Ovary (tissue), 9 donors: ENCODE results near the gene CASD1. TPM values are rescaled to one million over a fixed set of nuclear protein-coding genes. Genes with fewer than 3 reads are reported as not detected.

Experiments used
- DNase-seq, 5 donors: peaks; one replicate each; pipeline ENCODE4 v3.0.0-alpha.2; 2019 to 2020
- H3K27ac ChIP-seq, 2 donors: fragments of 200-600 bp; one replicate each; pipeline versions ENCODE4 v1.5.1 to v1.8.0; 2019 to 2022
- H3K27me3 ChIP-seq: fragments of 200-600 bp; one replicate; pipeline ENCODE4 v1.8.0; 2022
- H3K36me3 ChIP-seq: fragments of 200-600 bp; sonication (generic); one replicate; pipeline ENCODE4 v1.5.1; 2019
- H3K4me1 ChIP-seq: one replicate; pipeline ENCODE4 v1.8.1; 2013; ENCODE audit warnings: mild to moderate bottlenecking, moderate library complexity; ENCODE audit not compliant: insufficient read depth
- H3K4me3 ChIP-seq: fragments of 200-600 bp; sonication (generic); one replicate; pipeline ENCODE4 v1.5.1; 2017
- H3K9me3 ChIP-seq, 2 donors: fragments of 200-600 bp in 1 of 2; sonication (generic) in 1 of 2; one replicate each; pipeline versions ENCODE4 v1.5.1 to v1.8.1; 2013 to 2019; ENCODE audit warnings: mild to moderate bottlenecking in 1 of 2, moderate library complexity in 1 of 2
- CTCF ChIP-seq, 3 donors: fragments of 450-650 bp in 2 of 3; fragments of 200-600 bp in 1 of 3; IDR thresholded peaks; one replicate each; pipeline versions ENCODE4 v1.5.1 to v1.8.0; 2016 to 2022; ENCODE audit warnings: antibody characterized with exemption in 3 of 3, mild to moderate bottlenecking in 1 of 3
- EP300 ChIP-seq: sonication (generic); formaldehyde crosslinking; IDR thresholded peaks from one replicate; pipeline ENCODE4 v1.6.1; 2017; ENCODE audit warnings: antibody characterized with exemption
- POLR2A ChIP-seq: fragments of 450-650 bp; IDR thresholded peaks from one replicate; pipeline ENCODE4 v1.6.1; 2017; ENCODE audit warnings: antibody characterized with exemption, mild to moderate bottlenecking, moderate library complexity
- WGBS, 3 donors: extraction: QIAGEN DNeasy Blood & Tissue Kit in 1 of 3; methylation state at CpG; one replicate each; pipeline versions ENCODE4 v1.1.5 to v1.1.7; 2013 to 2017; 5-methylcytosine and 5-hydroxymethylcytosine counted together
- intact Hi-C, 4 donors: fragments of 100-400 bp; cut with DNase I; formaldehyde crosslinking; loops; one replicate each; pipeline versions ENCODE4 v1.11.0 to v1.15.1; 2022 to 2023
- polyA plus RNA-seq, 2 donors: library from polyadenylated mRNA; stranded (reverse); fragments of 200-250 nt in 1 of 2; fragments of 350-450 nt in 1 of 2; fragmentation: Illumina TruSeq in 1 of 2; extraction: RNeasy Lipid Tissue Mini Kit (QIAGEN cat#74804) in 1 of 2; gene quantifications; one replicate each; pipeline ENCODE4 v1.2.3, GENCODE V29; 2013 to 2014
- total RNA-seq, 7 donors: library from RNA; depleted of rRNA in 2 of 7; stranded (reverse); fragments of >200 nt in 2 of 7; fragmentation: NEBNext Ultra II Directional in 3 of 7; extraction: Animal tissue kit (Norgen Biotek cat#: 25700) in 3 of 7; gene quantifications; one replicate each; pipeline versions ENCODE4 v1.1.0 to v1.2.4, GENCODE V29; 2016 to 2023
- donor health status: DM: no; HTN: no; CAD: no; lungs with moderate emphysema.
- donor health status: DM: no; HTN: no; CAD: no.
- donor health status: Bipolar disorder and iron deficiency.
- donor health status: DM: yes; HTN: yes; CAD: no.
- donor health status: DM: no; HTN: no; CAD: no.
- donor health status: DM: yes; HTN: yes; CAD: no.

The CASD1 gene
- total and polyA plus RNA-seq, 9 donors, result 16.7 to 32.1 (median 23.3) TPM

GRCh38 chr7:94497874-94498670 is 11.5 kb upstream of the CASD1 start:
- Histone ChIP-seq H3K27ac (no peak overlapping the region), H3K36me3 (no peaks in the 10 kb centered on the region), H3K4me3 (no peak overlapping the region), H3K27me3 (no peaks in the 10 kb centered on the region), H3K9me3 (no peaks in the 10 kb centered on the region), H3K4me1 (no peaks in the 10 kb centered on the region)
- WGBS, 3 donors, result 73 to 87% (median 76%) methylated on average over 2 of the region's 2 CpGs
- intact Hi-C loops, result no loop called here
- no peak for DNase-seq
- TF ChIP-seq POLR2A (no peak), CTCF (IDR thresholded peaks at IDR 0.05) (no peak), EP300 (no peak)

- DNase-seq, result no peak
- WGBS, 3 donors, result 95 to 100% (median 97%) methylated on average over 2 of the region's 2 CpGs
- H3K36me3 ChIP-seq, result no peaks in the 10 kb centered on the region
- no peaks in the 10 kb centered on the region for H3K4me1 ChIP-seq
- no peaks in the 10 kb centered on the region for H3K27me3 ChIP-seq
- no peak overlapping the region for H3K4me3 ChIP-seq
- no peak overlapping the region for H3K27ac ChIP-seq
- TF ChIP-seq CTCF (IDR thresholded peaks at IDR 0.05) (no peak), POLR2A (no peak), EP300 (no peak)
- no peaks in the 10 kb centered on the region for H3K9me3 ChIP-seq
- intact Hi-C loops, result no loop called here
Observed at GRCh38 chr7:94498918-94499317, 10.7 kb upstream of the CASD1 start.

- no peak overlapping the region for H3K27ac ChIP-seq
- peaks cover 5% of the 10 kb centered on the region for H3K4me1 ChIP-seq
- WGBS, 3 donors, result 93 to 100% (median 98%) methylated on average over 1 of the region's 1 CpG
- DNase-seq, result no peak
- no peak overlapping the region for H3K4me3 ChIP-seq
- H3K27me3 ChIP-seq, result no peaks in the 10 kb centered on the region
- intact Hi-C loops, result no loop called here
- H3K36me3 ChIP-seq, result no peaks in the 10 kb centered on the region
- TF ChIP-seq POLR2A (no peak), CTCF (IDR thresholded peaks at IDR 0.05) (no peak), EP300 (no peak)
- H3K9me3 ChIP-seq, result no peaks in the 10 kb centered on the region
Observed at GRCh38 chr7:94507462-94507861, 2.1 kb upstream of the CASD1 start.

GRCh38 chr7:94507962-94508361 is 1.6 kb upstream of the CASD1 start:
- no peaks in the 10 kb centered on the region for H3K9me3 ChIP-seq
- H3K36me3 ChIP-seq, result no peaks in the 10 kb centered on the region
- no peak overlapping the region for H3K27ac ChIP-seq
- intact Hi-C loops, result no loop called here
- no peak for DNase-seq
- H3K27me3 ChIP-seq, result no peaks in the 10 kb centered on the region
- TF ChIP-seq CTCF (IDR thresholded peaks at IDR 0.05), result no peak
- peaks cover 5% of the 10 kb centered on the region for H3K4me1 ChIP-seq
- H3K4me3 ChIP-seq, result no peak overlapping the region
